Subcutaneous adipose tissue (tissue), 4 donors: Measurements from ENCODE around the gene DEFB129. TPM values are rescaled to one million over a fixed set of nuclear protein-coding genes. Genes with fewer than 3 reads are reported as not detected.

Experiments used
- CTCF ChIP-seq: fragments of 450-650 bp; IDR thresholded peaks from one replicate; pipeline ENCODE4 v1.5.1; 2016; ENCODE audit warnings: low read depth, mild to moderate bottlenecking, control low read depth, antibody characterized with exemption, moderate library complexity
- total RNA-seq, 4 donors: library from RNA; depleted of rRNA; stranded (reverse); fragments of >200 nt; gene quantifications; one replicate each; pipeline ENCODE4 v1.1.0, GENCODE V29; 2016

DEFB129 gene
- total RNA-seq, 4 donors from 2014 or later, result not detected

- no peak for TF ChIP-seq CTCF
Measured at GRCh38 chr20:210809-211502, 16.1 kb upstream of the DEFB129 start.

GRCh38 chr20:214383-214782, 12.7 kb upstream of the DEFB129 start:
- no peak for TF ChIP-seq CTCF

- TF ChIP-seq CTCF, result no peak
Measured at GRCh38 chr20:215796-216195, 11.3 kb upstream of the DEFB129 start.

- TF ChIP-seq CTCF, result no peak
Measured at GRCh38 chr20:217266-217665, 9.8 kb upstream of the DEFB129 start.

- no peak for TF ChIP-seq CTCF
Measured at GRCh38 chr20:219290-220115, 7.6 kb upstream of the DEFB129 start.

GRCh38 chr20:221258-221830, 5.7 kb upstream of the DEFB129 start:
- TF ChIP-seq CTCF, result no peak

GRCh38 chr20:227439-228105, 514 bp downstream of the DEFB129 start:
- TF ChIP-seq CTCF, result no peak
